K562 treated with DMSO at 1 percent for 4 hours (cell line): ENCODE measurements around the gene CENPL. TPM values are rescaled to one million over a fixed set of nuclear protein-coding genes. Genes with fewer than 3 reads are reported as not detected.

Experiments used
- total RNA-seq: library from RNA; unstranded; fragments of 300-600 nt; gene quantifications from 2 replicates; pipeline ENCODE4 v1.2.3, GENCODE V29; 2022; ENCODE audit not compliant: insufficient read depth

Gene CENPL
- 17.0 and 20.6 TPM in 2 replicates for total RNA-seq

GRCh38 chr1:173824315-173825081 is at the start of gene CENPL, which contains the start of gene DARS2:
Gene CENPL (minus strand): TSS chr1:173824883. CDS start chr1:173811299, 13,584 bp downstream.
Gene DARS2 (plus strand): TSS chr1:173824673. CDS start chr1:173825230, 557 bp downstream.

DNA sequence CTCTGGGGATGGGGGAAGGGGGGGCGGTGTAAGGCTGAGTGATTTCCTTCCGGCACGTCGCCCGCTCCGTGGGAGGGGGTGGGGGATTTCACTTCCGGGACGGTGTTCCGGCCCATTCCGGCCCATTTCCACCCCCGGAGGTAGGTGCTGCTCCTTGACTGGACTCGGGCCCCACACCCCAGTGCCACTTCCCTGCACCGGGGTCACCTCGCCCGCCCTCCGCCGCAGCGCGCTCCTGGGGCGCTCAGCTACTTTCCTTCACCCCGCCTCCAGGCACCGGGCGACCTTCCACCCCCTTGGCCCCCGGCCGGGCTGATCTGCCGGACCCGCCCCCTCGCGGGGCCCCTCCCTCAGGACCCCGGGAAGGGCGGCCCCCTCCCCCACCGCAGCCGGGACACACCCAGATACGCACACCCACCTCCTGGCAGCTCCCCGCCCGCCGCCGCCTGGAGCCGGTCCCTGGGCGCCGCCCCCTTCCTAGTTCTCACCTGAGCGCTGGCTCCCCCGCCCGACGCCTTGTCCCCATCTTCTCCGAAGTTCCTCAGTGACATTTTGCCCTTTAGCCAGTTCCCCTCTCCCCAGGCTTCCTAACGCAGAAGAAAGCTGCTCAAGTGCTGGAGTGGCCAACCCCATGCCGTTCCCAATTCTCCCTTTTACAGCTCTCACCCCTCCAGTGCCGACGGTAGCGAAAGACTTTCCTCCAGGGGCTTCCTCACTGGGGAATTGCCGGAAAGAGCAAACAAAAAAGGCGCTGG is 43.8 kb upstream of the CENPL start, which contains the start of gene ZBTB37:
Gene ZBTB37 (plus strand): TSS at position 115 of the 755 bp plus-strand sequence. CDS start 1,846 bp downstream, outside the sequence.

GRCh38 chr1:173867753-173868265 is 43.1 kb upstream of the CENPL start, which contains the start of gene GAS5:
Gene GAS5 (minus strand): TSS chr1:173867989.

Other genes with a start within 250 kb of the CENPL start
- gene SLC9C2, start 221.8 kb downstream of the CENPL start, total RNA-seq, result 1.9 TPM in 1 of 2 replicates, not detected in the other
- gene TEX50, start 189.5 kb downstream of the CENPL start, total RNA-seq, result not detected in 2 replicates
- not detected in 2 replicates for gene ANKRD45, start 155.0 kb downstream of the CENPL start, total RNA-seq
- gene KLHL20, start 109.9 kb downstream of the CENPL start, total RNA-seq, result 18.1 and 28.4 TPM in 2 replicates
- gene DARS2, start 210 bp downstream of the CENPL start, total RNA-seq, result 19.3 and 24.4 TPM in 2 replicates
- 2,304 and 2,436 TPM in 2 replicates for gene GAS5, start 43.1 kb upstream of the CENPL start, total RNA-seq
- 1.9 and 2.5 TPM in 2 replicates for gene ZBTB37, start 43.5 kb upstream of the CENPL start, total RNA-seq
- gene SERPINC1, start 92.4 kb upstream of the CENPL start, total RNA-seq, result 4.9 and 10.3 TPM in 2 replicates
- gene RC3H1, start 197.5 kb upstream of the CENPL start, total RNA-seq, result 2.5 and 5.7 TPM in 2 replicates